Frontal cortex (tissue), 4 donors: Measurements from ENCODE around the gene CEP70. TPM values are rescaled to one million over a fixed set of nuclear protein-coding genes. Genes with fewer than 3 reads are reported as not detected.
"Not testable (repeated sequence)": the region's sequence is repeated elsewhere in the genome, so short reads cannot be mapped to it uniquely, and the experiment has no call there.

Experiments used
- DNase-seq, 2 donors: peaks; one replicate each; pipeline ENCODE4 v3.0.0; 2012; ENCODE audit warnings: low spot score in 2 of 2
- FAIRE-seq: peaks from 2 replicates; lab custom pipeline; 2012; peaks lifted over from hg19 to GRCh38; lab: Jason Lieb, UNC
- total RNA-seq: library from RNA; depleted of rRNA; stranded (reverse); fragments of >200 nt; gene quantifications from one replicate; pipeline ENCODE4 v1.2.3, GENCODE V29; 2014
- donor health status: control.
- donor health status: control.
- donor health status: control.

The CEP70 gene
- total RNA-seq, 1 donor from 2014 or later: 89.7 TPM

GRCh38 chr3:138593488-138594149 lies 441 bp downstream of the CEP70 start:
- FAIRE-seq (no peak), DNase-seq (no peak)

- FAIRE-seq: no peak
- DNase-seq: no peak
Measured at GRCh38 chr3:138591392-138591791, 2.7 kb downstream of the CEP70 start.

DNA sequence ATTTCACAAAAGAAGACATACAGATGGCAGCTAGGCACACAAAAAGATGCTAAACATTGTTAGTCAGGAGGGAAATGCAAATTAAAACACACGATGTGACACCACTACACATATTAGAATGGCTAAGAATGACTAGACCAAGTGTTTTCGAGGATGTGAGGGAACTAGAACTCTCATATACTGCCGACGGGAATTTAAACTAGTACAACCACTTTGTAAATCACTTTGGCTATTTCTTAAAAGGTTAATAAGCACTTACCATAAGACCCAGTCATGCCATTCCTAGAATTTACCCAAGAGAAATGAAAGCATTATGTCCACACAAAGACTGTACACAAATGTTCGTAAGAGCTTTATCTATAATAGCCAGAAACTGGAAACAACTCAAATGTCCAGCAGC lies 5.6 kb downstream of the CEP70 start:
- FAIRE-seq (no peak), DNase-seq (no peak)

DNA sequence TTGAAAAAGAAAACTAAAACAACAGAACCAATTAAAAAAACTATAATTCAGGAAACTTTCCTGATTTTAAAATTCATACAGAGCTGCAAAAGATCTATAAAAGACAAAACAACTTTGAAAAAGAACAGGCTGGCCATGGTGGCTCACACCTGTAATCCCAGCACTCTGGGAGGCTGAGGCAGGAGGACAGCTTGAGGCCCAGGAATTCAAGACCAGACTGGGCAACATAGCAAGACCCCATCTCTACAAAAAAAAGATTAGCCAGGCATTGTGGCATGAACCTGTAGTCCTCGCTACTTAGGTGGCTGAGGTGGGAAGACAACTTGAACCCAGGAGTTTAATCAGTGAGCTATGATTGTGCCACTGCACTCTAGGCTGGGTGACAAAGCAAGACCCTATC lies 6.7 kb downstream of the CEP70 start:
- DNase-seq: no peak
- no peak for FAIRE-seq

GRCh38 chr3:138578961-138579574 lies 15.0 kb downstream of the CEP70 start:
- FAIRE-seq (no peak), DNase-seq (no peak)

DNA sequence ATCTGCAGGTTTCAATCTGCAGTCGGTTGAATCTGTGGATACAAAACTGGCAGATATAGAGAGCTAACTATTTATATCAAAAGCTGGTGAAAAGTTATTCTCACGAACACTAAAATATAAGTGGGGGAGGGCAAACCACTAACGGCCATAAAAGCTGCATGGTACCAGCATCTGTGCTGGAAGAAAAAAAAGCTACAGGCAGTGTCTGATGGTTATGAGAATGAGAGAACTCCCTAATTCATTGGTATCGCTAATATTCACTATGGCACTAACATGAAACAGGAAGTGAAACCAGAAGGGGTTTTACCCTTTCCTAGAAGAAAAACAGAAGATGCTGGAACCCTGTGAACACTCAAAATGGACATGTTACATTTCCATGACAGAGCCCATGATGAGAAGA lies 15.9 kb downstream of the CEP70 start:
- FAIRE-seq: no peak
- DNase-seq: no peak

DNA sequence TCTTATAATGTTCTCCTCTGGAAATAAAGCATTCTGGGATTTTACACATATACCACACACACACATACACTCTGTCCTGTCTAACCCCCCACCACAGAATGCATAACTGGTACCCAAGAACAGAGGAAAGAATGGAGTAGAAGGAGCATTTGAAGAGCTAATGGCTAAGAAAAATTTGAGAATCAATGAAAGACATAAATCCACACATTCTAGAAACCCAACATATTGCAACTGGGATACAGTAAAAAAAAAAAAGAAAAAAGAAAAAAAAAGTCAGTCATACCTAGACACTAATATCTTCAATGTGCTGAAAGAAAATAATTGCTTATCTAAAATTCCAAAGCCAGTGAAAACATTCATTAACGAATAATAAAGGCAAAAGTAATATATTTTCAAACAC lies 20.9 kb downstream of the CEP70 start:
- DNase-seq: no peak
- FAIRE-seq: no peak

DNA sequence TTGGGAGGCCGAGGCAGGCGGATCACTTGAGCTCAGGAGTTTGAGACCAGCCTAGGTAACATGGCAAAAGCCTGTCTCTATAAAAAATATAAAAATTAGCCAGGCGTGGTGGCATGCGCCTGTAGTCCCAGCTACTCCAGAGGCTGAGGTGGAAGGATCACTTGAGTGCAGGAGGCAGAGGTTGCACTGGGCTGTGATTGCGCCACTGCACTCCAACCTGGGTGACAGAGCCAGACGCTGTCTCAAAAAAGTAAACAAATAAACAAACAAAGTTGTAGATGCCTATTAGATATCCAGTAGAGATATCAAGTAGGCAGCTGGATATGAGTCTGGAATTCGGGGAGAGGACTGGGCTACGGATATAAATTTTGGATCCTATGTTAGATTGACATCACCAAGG lies 24.4 kb downstream of the CEP70 start:
- not testable (repeated sequence) for DNase-seq, FAIRE-seq

GRCh38 chr3:138569090-138569489 lies 25.0 kb downstream of the CEP70 start:
- FAIRE-seq (no peak), DNase-seq (no peak)

DNA sequence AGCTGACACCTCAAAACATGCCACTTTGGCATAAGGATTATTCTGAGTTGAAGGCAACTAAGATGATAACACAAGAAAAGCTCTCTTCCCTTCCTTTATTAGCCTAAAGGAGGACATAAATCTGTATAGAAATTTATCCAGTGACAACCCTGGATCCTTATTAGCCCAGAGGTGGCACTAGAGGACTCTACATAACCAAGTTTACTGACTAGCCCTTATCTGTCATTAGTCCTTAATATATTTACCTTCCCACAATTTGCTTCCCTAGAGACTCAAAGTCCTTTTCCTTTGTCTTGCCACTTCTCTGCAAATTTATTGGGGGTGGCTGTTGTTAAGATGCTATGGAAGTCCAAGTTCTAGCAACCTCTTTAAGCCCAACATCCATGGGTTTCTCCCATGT lies 26.7 kb downstream of the CEP70 start:
- FAIRE-seq: no peak
- DNase-seq: no peak

DNA sequence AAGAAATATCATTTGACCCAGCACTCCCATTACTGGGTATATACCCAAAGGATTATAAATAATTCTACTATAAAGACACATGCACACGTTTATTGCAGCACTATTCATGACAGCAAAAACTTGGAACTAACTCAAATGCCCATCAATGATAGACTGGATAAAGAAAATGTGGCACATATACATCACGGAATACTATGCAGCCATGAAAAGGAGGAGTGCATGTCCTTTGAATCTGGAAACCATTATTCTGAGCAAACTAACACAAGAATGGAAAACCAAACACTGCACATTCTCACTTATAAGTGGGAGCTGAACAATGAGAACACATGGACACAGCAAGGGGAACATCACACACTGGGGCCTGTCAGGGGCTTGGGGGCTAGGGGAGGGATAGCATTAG lies 27.8 kb downstream of the CEP70 start:
- not testable (repeated sequence) for FAIRE-seq, DNase-seq

DNA sequence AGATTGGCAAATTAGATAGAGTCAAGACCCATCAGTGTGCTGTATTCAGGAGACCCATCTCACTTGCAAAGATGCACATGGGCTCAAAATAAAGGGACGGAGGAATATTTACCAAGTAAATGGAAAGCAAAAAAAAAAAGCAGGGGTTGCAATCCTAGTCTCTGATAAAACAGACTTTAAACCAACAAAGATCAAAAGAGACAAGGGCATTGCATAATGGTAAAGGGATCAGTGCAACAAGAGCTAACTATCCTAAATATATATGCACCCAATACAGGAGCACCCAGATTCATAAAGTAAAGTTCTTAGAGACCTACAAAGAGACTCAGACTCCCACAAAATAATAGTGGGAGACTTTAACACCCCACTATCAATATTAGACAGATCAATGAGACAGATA lies 31.2 kb downstream of the CEP70 start:
- DNase-seq, FAIRE-seq: not testable (repeated sequence)

- no peak for FAIRE-seq
- DNase-seq: no peak
Measured at GRCh38 chr3:138560501-138560900, 33.6 kb downstream of the CEP70 start.

- no peak for FAIRE-seq
- DNase-seq: no peak
Measured at GRCh38 chr3:138559134-138559533, 34.9 kb downstream of the CEP70 start.

DNA sequence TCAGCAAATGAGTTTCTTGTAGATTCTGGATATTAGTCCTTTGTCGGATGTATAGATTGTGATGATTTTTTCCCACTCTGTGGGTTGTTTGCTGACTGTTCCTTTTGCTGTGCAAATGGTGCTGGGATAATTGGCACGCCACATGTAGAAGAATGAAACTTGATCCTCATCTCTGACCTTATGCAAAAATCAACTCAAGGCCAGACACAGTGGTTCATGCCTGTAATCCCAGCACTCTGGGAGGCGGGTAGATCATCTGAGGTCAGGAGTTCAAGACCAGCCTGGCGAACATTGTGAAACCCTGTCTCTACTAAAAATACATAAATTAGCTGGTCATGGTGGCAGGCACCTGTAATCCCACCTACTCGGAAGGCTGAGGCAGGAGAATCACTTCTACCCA lies 39.3 kb downstream of the CEP70 start:
- not testable (repeated sequence) for FAIRE-seq

DNA sequence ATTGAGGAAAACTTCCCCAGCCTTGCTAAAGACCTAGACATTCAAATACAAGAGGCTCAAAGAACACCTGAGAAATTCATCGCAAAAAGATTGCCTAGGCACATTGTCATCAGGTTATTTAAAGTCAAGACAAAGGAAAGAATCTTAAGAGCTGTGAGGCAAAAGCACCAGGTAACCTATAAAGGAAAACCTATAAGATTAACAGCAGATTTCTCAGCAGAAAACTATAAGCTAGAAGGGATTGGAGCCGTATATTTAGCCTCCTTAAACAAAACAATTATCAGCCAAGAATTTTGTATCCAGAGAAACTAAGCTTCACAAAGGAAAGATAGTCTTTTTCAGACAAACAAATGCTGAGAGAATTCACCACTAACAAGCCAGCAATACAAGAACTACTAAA lies 43.1 kb downstream of the CEP70 start:
- not testable (repeated sequence) for DNase-seq, FAIRE-seq

More for the DNA sequence above, 39.3 kb downstream of the CEP70 start:
- DNase-seq: not testable (repeated sequence)

GRCh38 chr3:138549179-138549977 lies 44.7 kb downstream of the CEP70 start:
- DNase-seq: no peak
- no peak for FAIRE-seq

DNA sequence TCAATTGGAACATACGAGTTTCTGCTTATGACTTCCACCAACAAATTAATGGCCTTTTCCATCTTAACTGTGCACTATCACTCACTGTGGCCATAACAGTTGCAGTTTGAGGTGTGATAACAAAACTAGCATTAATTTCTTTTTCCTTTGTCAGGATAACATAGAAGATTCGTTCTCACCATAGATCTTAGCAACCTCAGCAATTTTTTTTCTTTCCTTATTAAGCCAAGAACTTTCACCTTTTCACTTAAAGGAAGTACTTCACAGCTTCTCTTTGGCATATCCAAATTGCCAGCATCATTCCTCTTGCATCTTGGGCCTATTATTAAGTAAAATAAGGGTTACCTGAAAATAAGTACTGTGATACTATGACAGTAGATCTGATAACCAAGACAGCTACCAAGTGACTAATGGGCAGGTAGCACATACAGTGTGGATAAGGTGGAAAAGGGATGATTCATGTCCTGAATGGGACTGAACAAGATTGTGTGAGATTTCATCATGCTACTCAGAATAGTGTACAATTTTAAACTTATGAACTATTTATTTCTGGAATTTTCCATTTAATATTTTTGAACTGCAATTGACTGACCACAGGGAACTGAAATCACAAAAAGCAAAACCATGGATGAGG lies 46.6 kb downstream of the CEP70 start:
- FAIRE-seq: no peak
- no peak for DNase-seq

DNA sequence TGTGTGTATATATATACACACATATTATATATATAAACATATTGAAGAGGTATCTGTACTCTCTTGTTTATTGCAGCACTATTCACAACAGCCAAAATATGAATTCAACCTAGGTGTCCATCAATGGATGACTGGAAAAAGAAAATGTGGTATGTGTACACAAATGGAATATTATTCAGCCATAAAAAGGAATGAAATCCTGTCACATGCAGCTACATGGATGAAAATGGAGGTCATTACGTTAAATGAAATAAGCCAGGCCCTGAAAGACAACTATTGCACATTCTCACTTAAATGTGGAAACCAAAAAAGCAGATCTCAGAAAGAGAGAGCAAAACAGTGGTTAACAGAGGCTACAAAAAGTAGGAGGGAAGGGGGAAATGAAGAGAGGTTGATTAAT lies 49.5 kb downstream of the CEP70 start:
- DNase-seq (no peak), FAIRE-seq (no peak)

DNA sequence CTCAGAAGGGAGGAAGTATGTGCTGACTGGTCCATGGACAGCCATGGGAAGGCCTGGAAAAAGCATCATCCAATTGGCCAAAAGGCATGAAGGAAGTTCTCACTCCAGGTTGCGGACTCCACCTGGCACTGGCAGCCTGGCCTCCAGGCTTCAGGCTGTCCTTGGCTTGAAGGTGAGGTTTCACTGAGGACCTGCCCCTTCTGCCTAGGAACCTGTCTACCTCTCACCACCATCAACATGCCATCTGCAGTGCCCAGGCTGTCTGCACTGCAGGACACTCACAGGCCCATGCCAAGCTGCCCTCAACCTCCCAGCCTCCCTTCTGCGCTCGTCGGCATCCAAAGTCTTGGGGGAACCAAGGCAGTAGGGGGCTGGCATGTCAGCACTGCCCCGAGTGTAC lies 51.1 kb downstream of the CEP70 start:
- DNase-seq (no peak), FAIRE-seq (no peak)

DNA sequence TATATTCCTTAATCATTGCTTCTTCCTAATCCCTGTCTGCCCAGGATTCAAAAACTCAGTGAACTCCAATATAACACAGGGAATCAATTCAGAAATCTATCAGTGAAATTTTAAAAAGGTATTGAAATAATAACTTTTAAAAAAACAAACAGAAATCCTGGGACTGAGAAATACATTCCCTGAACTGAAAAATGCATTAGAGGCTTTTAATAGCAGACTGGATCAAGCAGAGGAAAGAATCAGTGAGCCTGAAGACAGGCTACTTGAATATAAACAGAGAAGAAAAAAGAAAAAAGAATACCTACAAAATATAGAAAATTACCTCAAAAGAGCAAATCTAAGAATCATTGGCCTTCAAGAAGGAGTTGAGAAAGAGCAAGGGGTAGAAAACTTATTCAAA lies 54.7 kb downstream of the CEP70 start:
- DNase-seq (no peak), FAIRE-seq (no peak)
